Kidney glomerular epithelial cell (primary cell): Measurements from ENCODE around the gene DENND10.
A peak's percentile ranks its signal among the peaks of the same experiment; 100 is the strongest.
"Not testable (repeated sequence)": the region's sequence is repeated elsewhere in the genome, so short reads cannot be mapped to it uniquely, and the experiment has no call there.

ENCODE experiments used
- DNase-seq: peaks from one replicate; lab custom pipeline; 2025; lab: John Stamatoyannopoulos, UW

The DENND10 gene

DNA sequence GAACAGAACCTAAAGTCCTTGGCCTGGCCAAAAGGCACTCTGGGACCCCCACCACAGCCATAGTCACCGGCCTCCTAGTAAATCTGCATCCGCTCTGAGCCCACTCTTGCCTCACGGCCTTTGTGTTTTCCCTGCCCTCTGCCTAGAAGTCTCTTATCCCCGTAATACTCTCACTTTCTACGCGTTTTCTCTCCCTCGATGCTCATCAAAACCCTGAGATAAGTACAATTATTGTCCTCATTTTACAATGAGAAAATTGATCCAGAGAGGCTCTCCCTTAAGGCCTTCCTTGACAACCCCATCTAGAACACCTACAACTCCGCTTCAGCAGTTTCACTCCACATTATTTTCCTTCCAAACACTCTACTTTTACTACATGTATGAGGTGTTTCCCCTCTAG lies 63.1 kb downstream of the DENND10 start:
- no peak for DNase-seq

DNA sequence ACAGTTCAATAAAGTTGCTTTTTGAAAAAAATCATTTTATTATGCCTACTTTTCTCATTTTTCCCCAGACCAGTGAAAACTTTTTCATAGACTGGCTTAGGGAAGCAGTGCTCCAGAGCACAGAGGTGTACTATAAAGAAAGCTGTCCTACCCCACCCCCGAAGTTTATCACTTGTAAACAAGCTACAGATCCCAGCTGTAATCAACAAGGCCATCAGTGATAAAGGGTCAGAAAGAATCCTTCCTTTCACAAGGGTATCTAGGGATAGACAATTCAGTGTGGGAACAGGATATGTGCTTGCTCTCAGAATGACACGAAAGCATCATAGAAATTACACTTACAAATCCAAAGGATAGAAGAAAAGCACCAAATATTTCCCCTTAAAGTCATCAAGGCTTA lies 70.2 kb downstream of the DENND10 start:
- no peak for DNase-seq

DNA sequence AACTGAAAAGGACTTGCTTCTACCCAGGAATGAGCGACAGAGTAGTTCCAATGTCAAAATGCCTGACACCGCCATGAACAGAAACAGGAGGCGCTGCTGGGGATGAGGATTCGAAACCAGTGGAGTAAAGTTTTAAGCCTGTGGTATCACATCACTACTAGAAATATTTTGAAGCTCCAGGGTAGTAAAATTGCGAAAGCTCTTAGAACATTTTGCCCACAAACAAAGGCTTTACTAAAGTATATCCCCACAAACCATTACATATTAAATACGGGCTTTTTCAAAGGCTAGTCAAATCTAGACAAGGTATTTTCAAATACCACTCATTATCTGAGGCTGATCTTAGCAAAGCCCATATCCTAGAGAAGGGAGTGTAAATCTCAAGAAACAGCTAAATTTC lies 72.3 kb downstream of the DENND10 start:
- DNase-seq: no peak

DNA sequence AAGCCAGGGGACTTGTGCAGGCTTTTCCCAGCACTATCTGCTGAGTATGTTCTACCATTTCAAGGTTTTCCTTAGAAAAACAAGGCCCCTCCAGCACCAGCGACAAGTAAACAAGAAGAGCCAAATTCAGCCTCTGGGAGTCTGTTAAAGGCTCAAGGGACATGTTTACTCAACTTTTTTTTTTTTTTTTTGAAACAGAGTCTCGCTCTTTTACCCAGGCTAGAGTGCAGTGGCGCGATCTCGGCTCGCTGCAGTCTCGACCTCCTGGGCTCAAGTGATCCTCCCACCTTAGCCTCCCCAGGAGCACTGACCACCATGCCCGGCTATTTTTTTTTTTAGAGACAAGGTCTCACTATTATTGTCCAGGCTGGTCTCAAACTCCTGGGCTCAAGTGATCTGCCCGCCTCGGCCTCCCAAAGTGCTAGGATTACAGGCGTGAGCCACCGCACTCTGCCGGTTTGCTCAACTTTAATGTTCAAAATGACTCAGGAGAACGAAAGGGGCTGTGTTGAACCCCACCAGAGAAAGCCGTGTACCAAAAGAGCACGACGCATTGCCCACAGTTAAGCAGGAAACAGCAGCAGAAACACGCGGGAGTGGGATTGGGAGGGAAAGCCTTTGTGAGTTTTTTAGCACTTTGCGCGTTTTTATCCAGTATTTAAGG lies 73.9 kb downstream of the DENND10 start:
- no peak for DNase-seq

DNA sequence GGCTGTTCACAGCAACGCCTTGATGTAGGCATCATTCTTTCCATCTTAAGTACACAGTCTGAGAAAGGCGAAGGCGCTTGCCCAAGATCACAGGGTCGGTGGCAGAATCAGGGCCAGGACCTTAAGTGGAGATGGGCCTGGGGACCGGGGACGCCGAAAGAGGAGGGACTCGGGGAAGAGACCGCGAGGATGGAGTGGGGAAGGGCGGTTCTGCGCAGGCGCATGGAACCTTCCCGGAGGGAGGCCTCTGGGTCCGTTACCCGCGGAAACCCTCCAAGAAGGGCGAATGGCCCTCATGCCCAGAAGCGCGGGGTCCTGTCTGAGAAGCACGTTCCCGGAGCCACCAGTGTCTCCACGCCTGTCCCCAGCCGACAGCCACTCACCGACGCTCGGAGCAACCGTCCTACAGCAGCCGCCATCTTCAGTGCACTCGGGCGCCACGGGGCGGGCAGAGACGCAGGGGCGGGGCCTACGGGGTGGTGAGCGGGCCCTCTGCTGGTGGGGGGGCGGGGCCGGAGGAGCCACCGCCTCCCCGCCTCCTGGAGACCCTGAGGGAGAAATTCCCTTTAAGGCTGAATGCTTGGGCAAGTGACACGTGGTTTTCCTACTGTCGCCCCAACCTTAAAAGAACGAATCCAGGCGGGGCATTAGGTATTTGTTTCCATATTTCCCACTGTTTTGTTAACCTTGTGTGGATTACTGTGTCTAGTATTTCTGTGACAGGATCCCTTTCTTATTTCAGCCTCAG lies 74.6 kb downstream of the DENND10 start, which contains the start of gene PRDX3:
Gene PRDX3, minus strand, starts transcription at position 441 of the 748 bp plus-strand sequence. Its CDS starts 22 bp downstream, at position 419.
- DNase-seq: peak; percentile 75

DNA sequence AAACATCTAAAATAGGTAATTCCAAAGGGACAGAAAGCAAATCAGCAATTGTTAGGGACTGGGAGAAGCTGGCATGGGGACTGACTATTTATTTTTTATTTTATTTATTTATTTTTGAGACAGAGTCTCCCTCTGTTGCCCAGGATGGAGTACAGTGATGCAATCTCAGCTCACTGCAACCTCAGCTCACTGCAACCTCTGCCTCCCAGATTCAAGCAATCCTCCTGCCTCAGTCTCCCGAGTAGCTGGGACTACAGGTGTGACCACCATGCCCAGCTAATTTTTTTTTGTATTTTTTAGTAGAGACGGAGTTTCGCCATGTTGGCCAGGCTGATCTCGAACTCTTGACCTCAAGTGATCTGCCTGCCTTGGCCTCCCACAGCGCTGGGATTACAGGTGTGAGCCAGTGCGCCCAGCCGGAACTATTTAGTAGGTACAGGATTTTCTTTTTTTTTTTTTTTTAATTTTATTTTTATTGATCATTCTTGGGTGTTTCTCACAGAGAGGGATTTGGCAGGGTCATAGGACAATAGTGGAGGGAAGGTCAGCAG lies 77.0 kb downstream of the DENND10 start:
- DNase-seq: not testable (repeated sequence)

DNA sequence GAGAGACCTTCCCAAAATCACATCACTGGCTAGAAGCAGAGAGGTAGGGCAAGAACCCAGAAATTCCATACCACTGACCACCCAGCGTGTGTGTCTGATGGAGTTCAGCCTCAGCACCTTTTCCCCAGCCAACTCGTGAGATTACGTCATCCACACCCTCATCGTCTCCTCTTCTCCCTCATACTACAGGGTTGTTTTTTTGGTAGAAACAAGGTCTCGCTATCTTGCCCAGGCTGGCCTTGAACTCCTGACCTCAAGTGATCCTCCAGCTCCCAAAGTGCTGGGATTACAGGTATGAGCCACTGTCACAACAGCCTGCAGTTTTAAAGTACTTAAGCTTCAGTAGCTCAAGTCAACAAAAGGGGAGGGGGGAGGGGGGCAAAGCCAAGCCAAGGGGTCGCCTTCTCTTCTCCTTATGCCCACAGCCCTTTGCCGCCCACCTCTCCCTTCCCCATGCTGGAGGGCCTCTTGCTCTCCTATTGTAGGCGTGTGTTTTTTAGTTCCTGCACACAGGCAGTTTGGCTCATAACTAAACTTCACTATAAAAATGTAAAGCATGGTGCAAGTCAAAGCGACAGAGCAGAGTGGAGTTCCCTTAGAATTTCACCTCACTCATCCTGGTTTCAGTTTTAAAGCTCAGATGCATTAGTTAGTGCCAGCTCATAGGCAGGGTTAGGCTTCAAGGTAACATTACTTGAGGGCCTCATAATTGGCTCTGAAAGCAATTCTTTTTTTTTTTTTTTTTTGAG lies 79.9 kb downstream of the DENND10 start:
- no peak for DNase-seq
